ENCODE measurements around the gene SRPX.

Gene SRPX, protein sequence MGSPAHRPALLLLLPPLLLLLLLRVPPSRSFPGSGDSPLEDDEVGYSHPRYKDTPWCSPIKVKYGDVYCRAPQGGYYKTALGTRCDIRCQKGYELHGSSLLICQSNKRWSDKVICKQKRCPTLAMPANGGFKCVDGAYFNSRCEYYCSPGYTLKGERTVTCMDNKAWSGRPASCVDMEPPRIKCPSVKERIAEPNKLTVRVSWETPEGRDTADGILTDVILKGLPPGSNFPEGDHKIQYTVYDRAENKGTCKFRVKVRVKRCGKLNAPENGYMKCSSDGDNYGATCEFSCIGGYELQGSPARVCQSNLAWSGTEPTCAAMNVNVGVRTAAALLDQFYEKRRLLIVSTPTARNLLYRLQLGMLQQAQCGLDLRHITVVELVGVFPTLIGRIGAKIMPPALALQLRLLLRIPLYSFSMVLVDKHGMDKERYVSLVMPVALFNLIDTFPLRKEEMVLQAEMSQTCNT

DNA sequence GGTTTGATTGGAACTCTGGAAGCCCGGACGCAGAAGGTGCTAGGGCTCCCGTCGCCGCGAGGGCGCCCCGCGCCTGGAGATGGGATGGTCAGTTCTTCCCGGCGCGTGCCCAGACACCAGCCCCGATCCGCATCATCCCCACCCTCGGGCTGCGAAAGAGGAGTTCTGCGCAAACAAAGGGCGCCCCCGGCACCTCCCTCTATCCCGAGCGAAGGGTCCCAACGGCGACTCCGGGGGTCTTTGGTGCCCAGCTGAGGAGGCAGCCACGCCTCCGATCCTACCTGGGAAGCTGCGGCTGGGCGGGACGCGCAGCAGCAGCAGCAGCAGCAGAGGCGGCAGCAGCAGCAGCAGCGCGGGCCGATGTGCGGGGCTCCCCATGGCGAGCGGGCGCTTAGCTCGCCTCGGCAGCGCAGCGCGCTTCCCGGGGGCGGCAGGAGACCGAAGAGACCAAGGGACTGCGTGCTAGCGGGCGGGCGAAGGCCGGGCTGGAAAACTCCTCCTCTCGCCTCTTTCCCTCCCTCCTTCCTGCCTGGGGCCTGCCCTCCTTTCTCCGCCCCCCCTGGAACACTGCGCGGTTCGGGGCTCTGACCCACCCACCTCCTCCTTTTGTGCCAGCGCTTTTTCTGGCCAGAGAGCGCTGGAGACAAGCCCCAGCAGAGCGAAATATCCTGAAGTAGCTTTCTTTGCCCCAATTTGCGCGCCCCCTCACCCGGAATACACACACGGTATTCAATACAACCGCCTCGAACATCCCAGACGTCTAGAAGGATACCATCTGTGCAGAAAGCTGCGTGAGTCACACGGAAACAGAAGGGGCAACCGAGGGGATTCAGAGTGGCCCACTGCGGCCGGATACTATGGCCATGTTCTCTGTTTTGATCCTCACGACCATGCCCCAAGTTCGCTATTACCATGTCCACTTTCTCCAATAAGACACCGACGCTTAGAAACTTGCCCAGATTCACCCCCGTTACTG is at the start of gene SRPX:
TSS of gene SRPX (minus strand) at position 457 of the 976 bp plus-strand sequence. CDS start at position 378, 79 bp downstream.
- DNase-seq: no peak

GRCh38 chrX:38268011-38268410 is 47.3 kb upstream of the SRPX start:
- DNase-seq: no peak

GRCh38 chrX:38262715-38263620 is 42.3 kb upstream of the SRPX start:
- DNase-seq: no peak

GRCh38 chrX:38260231-38260630 is 39.6 kb upstream of the SRPX start:
- no peak for DNase-seq

GRCh38 chrX:38256019-38256418 is 35.3 kb upstream of the SRPX start:
- no peak for DNase-seq

DNA sequence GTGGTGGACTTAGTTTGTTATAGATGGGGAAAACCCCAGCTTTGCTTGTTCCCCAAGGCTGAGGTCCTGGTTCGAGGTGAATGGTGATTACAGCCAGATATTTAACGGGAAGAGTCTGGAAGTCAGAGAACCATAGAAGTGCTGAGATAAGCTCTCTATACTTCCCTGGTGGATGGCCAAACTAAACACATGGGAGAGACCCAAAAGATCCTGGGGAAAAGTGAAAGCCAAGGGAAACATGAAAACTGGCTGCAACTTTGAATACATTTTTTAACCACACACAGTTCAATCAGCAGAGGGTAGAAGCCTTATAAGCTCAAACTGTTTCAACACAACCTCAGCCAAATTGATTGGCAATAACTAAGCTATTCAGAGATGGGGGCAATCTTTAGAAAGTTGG is 29.3 kb upstream of the SRPX start:
- DNase-seq: no peak

DNA sequence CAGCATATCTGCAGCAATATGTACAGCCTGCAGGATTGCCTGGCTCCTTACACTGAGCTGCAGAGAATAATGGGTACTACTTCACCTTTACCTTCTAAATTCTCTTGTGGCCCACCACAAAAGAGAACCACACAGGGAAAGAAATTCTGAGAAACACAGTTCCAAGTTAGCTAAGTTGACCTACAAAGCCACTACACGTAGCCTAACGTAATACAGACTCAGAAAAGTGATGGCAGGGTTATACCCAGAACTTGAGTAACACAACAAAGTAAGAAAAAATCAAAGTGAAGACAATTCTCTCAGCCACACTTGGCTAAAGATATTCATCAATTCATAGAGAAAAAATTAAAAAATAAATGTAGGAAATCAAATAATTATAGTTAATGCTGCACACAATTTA is 26.4 kb upstream of the SRPX start:
- no peak for DNase-seq

- no peak for DNase-seq
Measured at GRCh38 chrX:38240541-38240940, 19.9 kb upstream of the SRPX start.

DNA sequence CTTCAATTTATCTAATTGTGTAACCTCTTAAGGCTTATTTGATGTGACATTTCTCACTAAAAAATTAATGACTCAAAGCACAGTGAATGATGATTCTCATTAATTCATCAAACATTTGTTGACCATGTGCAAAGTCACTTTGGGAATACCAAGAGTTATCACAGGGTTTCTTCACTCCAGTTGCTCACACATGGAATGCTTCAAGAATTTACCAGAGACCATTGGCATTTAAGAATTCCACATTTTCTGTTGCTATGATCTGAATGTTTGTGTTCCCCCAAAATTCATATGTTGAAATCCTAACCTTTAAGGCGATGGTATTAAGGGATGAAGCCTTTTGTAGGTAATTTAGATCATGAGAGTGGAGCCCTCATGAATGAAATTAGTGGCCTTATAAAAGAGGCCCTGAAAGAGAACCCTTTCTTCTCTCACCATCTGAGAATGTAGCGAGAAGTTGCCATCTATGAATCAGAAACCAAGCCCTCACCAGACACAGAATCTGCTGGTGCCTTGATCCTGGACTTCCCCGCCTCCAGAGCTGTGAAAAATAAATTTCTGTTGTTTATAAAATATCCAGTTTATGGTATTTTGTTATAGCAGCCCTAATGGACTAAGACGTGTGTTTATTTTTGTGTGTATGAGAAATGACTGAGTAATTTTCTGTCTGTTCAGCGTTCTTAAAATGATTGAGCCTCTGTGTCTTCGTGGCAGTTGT is 16.4 kb upstream of the SRPX start:
- DNase-seq: no peak

DNA sequence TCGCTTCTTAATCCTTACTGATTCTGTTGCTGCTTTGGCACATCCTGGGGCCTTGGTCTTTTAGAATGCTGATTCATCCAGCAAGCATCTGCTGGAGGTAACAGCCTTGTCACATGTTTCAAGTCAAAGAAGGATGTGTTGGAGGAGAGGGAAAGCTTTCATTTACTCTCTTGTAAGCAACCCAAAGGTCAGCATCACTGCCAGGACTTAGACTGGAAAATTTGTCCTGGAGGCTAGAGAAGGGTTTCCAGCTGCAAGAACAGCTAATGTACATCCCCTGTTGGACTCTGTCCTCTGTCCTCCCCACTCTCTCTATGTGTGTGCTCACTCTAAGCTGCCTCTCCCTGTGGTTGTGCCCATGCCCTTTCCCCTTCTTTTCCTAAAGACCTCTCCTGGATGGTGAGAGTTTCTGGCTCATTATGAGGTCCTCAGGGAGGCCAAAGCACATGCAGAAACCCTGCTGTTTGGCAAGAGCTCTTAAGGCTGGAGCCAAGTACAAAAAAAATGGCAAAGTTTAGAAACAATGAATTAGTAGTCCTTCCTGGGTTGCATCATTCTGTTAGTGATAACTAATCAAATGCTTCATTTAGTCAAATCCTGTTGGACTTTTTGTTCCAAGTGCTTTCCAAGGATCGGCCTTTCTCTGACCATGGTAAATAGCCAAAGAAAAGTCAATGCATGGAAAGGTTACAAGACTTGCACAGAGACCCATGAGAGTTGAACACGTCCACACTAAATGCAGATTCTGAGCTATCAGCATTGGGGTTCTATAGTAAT is 13.4 kb upstream of the SRPX start:
- no peak for DNase-seq

GRCh38 chrX:38232079-38232686 is 11.5 kb upstream of the SRPX start:
- no peak for DNase-seq

DNA sequence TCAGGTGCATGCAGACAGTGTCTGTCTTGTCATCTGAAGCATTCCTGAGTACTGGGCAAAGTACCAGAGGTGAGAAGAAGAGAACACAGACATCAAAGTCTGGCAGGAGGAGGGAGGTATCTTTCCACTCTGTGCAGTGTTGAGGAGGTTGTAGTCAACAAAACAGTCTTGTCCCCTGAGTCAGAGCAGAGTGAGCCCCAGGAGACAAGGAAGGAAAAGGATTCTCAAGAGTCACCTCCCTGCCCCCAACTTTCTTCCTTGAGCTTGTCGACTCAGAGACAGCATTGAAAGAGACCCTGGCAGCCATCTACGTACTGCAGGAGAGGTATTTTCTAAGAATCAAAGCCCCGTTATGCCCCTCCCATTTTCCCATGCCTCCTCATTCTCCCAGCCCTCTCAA is 4.4 kb upstream of the SRPX start:
- DNase-seq: no peak

DNA sequence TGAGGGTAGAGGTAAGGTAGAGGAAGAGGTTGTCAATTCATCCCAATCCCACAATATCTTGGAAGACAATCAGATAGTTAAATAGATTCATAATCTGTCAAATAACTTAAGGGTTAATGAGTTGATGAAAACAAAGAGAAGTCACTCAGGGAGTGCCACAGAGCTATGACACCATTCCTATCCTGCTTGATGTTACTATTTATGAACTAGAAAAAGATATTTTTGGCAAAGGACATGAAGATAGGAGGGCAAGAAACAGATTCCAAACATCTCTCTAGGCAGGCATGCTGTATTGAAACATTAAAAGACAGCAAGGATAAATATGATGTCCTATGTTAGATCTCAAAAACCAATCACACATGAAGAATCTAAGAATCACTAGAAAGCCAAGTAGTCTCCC is 3.5 kb upstream of the SRPX start:
- DNase-seq: no peak

GRCh38 chrX:38221391-38221929 is 789 bp upstream of the SRPX start:
- DNase-seq: no peak

DNA sequence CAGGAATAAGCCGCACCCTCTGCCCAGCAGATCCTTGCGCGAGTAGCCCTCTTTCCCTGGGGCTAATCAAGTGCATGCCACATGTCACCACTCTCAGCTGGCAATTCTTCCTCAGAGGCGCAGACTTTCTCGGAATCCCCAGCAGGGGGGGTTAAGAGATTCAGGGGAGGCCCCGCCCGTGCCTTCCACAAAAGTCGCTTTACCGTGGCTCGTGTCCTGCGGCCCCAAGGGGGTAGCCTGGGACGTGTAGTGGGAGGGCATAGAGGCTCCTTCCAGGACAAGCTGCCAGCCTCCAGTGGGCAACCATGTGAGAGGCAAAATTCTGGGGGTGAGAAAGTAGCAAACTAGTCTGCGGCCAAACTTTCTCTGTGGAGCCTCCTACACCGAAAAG is 652 bp downstream of the SRPX start:
- DNase-seq: no peak

- DNase-seq: no peak
Measured at GRCh38 chrX:38216642-38217041, 4.0 kb downstream of the SRPX start.

- DNase-seq: no peak
Measured at GRCh38 chrX:38214551-38215531, 5.8 kb downstream of the SRPX start.

DNA sequence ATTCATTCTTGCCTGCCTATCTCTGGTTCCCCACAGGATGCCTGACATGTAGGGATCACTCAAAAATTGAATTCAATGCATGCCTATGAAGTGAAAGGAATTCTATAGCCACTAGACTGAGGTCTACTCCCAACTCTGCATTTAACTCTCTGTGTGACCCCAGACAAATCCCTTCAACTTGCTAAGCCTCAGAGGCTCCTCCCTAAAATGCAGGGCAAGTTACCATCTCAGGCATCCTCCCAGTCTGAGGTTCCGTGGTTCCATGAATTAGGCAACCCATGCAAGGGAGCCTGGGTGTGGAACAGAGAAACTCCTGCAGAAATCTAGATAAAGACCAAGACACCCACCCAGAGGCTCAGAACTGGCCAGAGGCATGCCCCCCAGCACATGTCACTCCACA is 6.6 kb downstream of the SRPX start:
- no peak for DNase-seq

All from GF-D8 (cell line).